ENCODE data around the gene LANCL3. TPM values are rescaled to one million over a fixed set of nuclear protein-coding genes. Genes with fewer than 3 reads are reported as not detected.

Gene LANCL3
- total RNA-seq, 2 donors from 2014 or later: 1.5 to 4.4 TPM

- Mint-ChIP-seq H3K4me3 (no peak overlapping the region), H3K36me3 (no peaks in the 10 kb centered on the region), H3K9me3 (no peaks in the 10 kb centered on the region), H3K4me1 (ENCODE audit: low read depth in 2 of 2) (no peaks in the 10 kb centered on the region), H3K27me3 (peaks cover 0 to 3% of the 10 kb centered on the region in 2 donors), H3K27ac (no peak overlapping the region)
- no peak for ATAC-seq
- DNase-seq (ENCODE audit: low spot score): no peak
These were observed 107.1 kb downstream of the LANCL3 start for GRCh38 chrX:37678574-37678973.

- Mint-ChIP-seq H3K36me3 (no peaks in the 10 kb centered on the region), H3K27me3 (peaks cover 0 to 3% of the 10 kb centered on the region in 2 donors), H3K27ac (no peak overlapping the region), H3K9me3 (no peaks in the 10 kb centered on the region), H3K4me3 (no peak overlapping the region), H3K4me1 (ENCODE audit: low read depth in 2 of 2) (no peaks in the 10 kb centered on the region)
- ATAC-seq: no peak
- DNase-seq (ENCODE audit: low spot score): no peak
These were observed 107.8 kb downstream of the LANCL3 start for GRCh38 chrX:37679230-37679629.

GRCh38 chrX:37679888-37680287 is 108.4 kb downstream of the LANCL3 start:
- Mint-ChIP-seq H3K27ac (no peak overlapping the region), H3K36me3 (no peaks in the 10 kb centered on the region), H3K4me3 (no peak overlapping the region), H3K27me3 (peaks cover 0 to 6% of the 10 kb centered on the region in 2 donors), H3K4me1 (ENCODE audit: low read depth in 2 of 2) (no peaks in the 10 kb centered on the region), H3K9me3 (no peaks in the 10 kb centered on the region)
- DNase-seq (ENCODE audit: low spot score) (no peak), ATAC-seq (no peak)

GRCh38 chrX:37684426-37684825 is 113.0 kb downstream of the LANCL3 start:
- Mint-ChIP-seq H3K36me3 (no peaks in the 10 kb centered on the region), H3K27me3 (peaks cover 0 to 6% of the 10 kb centered on the region in 2 donors), H3K4me1 (ENCODE audit: low read depth in 2 of 2) (no peaks in the 10 kb centered on the region), H3K9me3 (no peaks in the 10 kb centered on the region), H3K4me3 (peak overlapping the region; percentile 39), H3K27ac (no peak overlapping the region)
- DNase-seq (ENCODE audit: low spot score) (no peak), ATAC-seq (no peak)

GRCh38 chrX:37684973-37685372 is 113.5 kb downstream of the LANCL3 start:
- peak overlapping the region; percentile 39 for H3K4me3 Mint-ChIP-seq
- no peak overlapping the region for H3K27ac Mint-ChIP-seq
- H3K36me3 Mint-ChIP-seq: no peaks in the 10 kb centered on the region
- H3K27me3 Mint-ChIP-seq: peaks cover 0 to 6% of the 10 kb centered on the region in 2 donors
- no peaks in the 10 kb centered on the region for H3K4me1 Mint-ChIP-seq (ENCODE audit: low read depth in 2 of 2)
- H3K9me3 Mint-ChIP-seq: no peaks in the 10 kb centered on the region
- no peak for ATAC-seq
- no peak for DNase-seq (ENCODE audit: low spot score)

- H3K4me1 Mint-ChIP-seq (ENCODE audit: low read depth in 2 of 2): no peaks in the 10 kb centered on the region
- no peak within 1 kb of the TSS for H3K27ac Mint-ChIP-seq
- ATAC-seq (peak; percentile 81 to 85), DNase-seq (ENCODE audit: low spot score) (no peak)
- peaks cover 0 to 6% of the 10 kb centered on the region in 2 donors for H3K27me3 Mint-ChIP-seq
- no peaks in the 10 kb centered on the region for H3K9me3 Mint-ChIP-seq
- H3K4me3 Mint-ChIP-seq: peak within 1 kb of the TSS; percentile 50
- no peaks in the 10 kb centered on the region for H3K36me3 Mint-ChIP-seq
These were observed 114.2 kb downstream of the LANCL3 start, which contains the start of gene XK for GRCh38 chrX:37685381-37686359. Gene XK (plus strand): TSS chrX:37685791. CDS start chrX:37685962, 171 bp downstream.

GRCh38 chrX:37686369-37686995 is 115.0 kb downstream of the LANCL3 start:
- H3K27me3 Mint-ChIP-seq: peaks cover 0 to 6% of the 10 kb centered on the region in 2 donors
- ATAC-seq (no peak), DNase-seq (ENCODE audit: low spot score) (no peak)
- no peak overlapping the region for H3K27ac Mint-ChIP-seq
- peak overlapping the region; percentile 50 for H3K4me3 Mint-ChIP-seq
- H3K4me1 Mint-ChIP-seq (ENCODE audit: low read depth in 2 of 2): no peaks in the 10 kb centered on the region
- H3K9me3 Mint-ChIP-seq: no peaks in the 10 kb centered on the region
- H3K36me3 Mint-ChIP-seq: no peaks in the 10 kb centered on the region

GRCh38 chrX:37686996-37687395 is 115.5 kb downstream of the LANCL3 start:
- DNase-seq (ENCODE audit: low spot score) (no peak), ATAC-seq (no peak)
- Mint-ChIP-seq H3K4me1 (ENCODE audit: low read depth in 2 of 2) (no peaks in the 10 kb centered on the region), H3K27me3 (peaks cover 0 to 6% of the 10 kb centered on the region in 2 donors), H3K4me3 (no peak overlapping the region), H3K27ac (no peak overlapping the region), H3K36me3 (no peaks in the 10 kb centered on the region), H3K9me3 (no peaks in the 10 kb centered on the region)

- H3K9me3 Mint-ChIP-seq: no peaks in the 10 kb centered on the region
- H3K4me1 Mint-ChIP-seq (ENCODE audit: low read depth in 2 of 2): no peaks in the 10 kb centered on the region
- no peak overlapping the region for H3K4me3 Mint-ChIP-seq
- DNase-seq (ENCODE audit: low spot score) (no peak), ATAC-seq (no peak)
- H3K36me3 Mint-ChIP-seq: no peaks in the 10 kb centered on the region
- peaks cover 0 to 4% of the 10 kb centered on the region in 2 donors for H3K27me3 Mint-ChIP-seq
- no peak overlapping the region for H3K27ac Mint-ChIP-seq
These were observed 118.7 kb downstream of the LANCL3 start for GRCh38 chrX:37690119-37690518.

- Mint-ChIP-seq H3K27me3 (peaks cover 0 to 4% of the 10 kb centered on the region in 2 donors), H3K4me1 (ENCODE audit: low read depth in 2 of 2) (no peaks in the 10 kb centered on the region), H3K4me3 (no peak overlapping the region), H3K36me3 (no peaks in the 10 kb centered on the region), H3K27ac (no peak overlapping the region), H3K9me3 (no peaks in the 10 kb centered on the region)
- no peak for ATAC-seq
- DNase-seq (ENCODE audit: low spot score): no peak
These were observed 121.5 kb downstream of the LANCL3 start for GRCh38 chrX:37692918-37693317.

- H3K4me3 Mint-ChIP-seq: no peak overlapping the region
- no peak for DNase-seq (ENCODE audit: low spot score)
- no peak overlapping the region for H3K27ac Mint-ChIP-seq
- H3K36me3 Mint-ChIP-seq: no peaks in the 10 kb centered on the region
- ATAC-seq: no peak
- no peaks in the 10 kb centered on the region for H3K4me1 Mint-ChIP-seq (ENCODE audit: low read depth in 2 of 2)
- H3K9me3 Mint-ChIP-seq: no peaks in the 10 kb centered on the region
- peaks cover 0 to 2% of the 10 kb centered on the region in 2 donors for H3K27me3 Mint-ChIP-seq
These were observed 125.8 kb downstream of the LANCL3 start for GRCh38 chrX:37697169-37697760.

GRCh38 chrX:37701588-37701987 is 130.1 kb downstream of the LANCL3 start:
- Mint-ChIP-seq H3K9me3 (no peaks in the 10 kb centered on the region), H3K27me3 (no peaks in the 10 kb centered on the region), H3K4me1 (ENCODE audit: low read depth in 2 of 2) (no peaks in the 10 kb centered on the region), H3K36me3 (no peaks in the 10 kb centered on the region), H3K4me3 (no peak overlapping the region), H3K27ac (no peak overlapping the region)
- ATAC-seq (peak in 1 of 2 donors; percentile 50), DNase-seq (ENCODE audit: low spot score) (no peak)

GRCh38 chrX:37711991-37712390 is 140.5 kb downstream of the LANCL3 start:
- H3K4me1 Mint-ChIP-seq (ENCODE audit: low read depth in 2 of 2): no peaks in the 10 kb centered on the region
- H3K27ac Mint-ChIP-seq: no peak overlapping the region
- H3K36me3 Mint-ChIP-seq: no peaks in the 10 kb centered on the region
- H3K27me3 Mint-ChIP-seq: peaks cover 0 to 17% of the 10 kb centered on the region in 2 donors
- ATAC-seq: no peak
- no peak overlapping the region for H3K4me3 Mint-ChIP-seq
- no peaks in the 10 kb centered on the region for H3K9me3 Mint-ChIP-seq
- DNase-seq (ENCODE audit: low spot score): no peak

GRCh38 chrX:37712458-37712857 is 141.0 kb downstream of the LANCL3 start:
- no peaks in the 10 kb centered on the region for H3K9me3 Mint-ChIP-seq
- H3K27ac Mint-ChIP-seq: no peak overlapping the region
- no peak for DNase-seq (ENCODE audit: low spot score)
- peaks cover 0 to 17% of the 10 kb centered on the region in 2 donors for H3K27me3 Mint-ChIP-seq
- ATAC-seq: no peak
- H3K4me1 Mint-ChIP-seq (ENCODE audit: low read depth in 2 of 2): no peaks in the 10 kb centered on the region
- H3K4me3 Mint-ChIP-seq: no peak overlapping the region
- no peaks in the 10 kb centered on the region for H3K36me3 Mint-ChIP-seq
